ENCODE results near the gene GRIFIN.

GRIFIN gene

GRCh38 chr7:2512713-2513112, 36.5 kb upstream of the GRIFIN start:
- no peak for DNase-seq (ENCODE audit: low read depth in 2 of 2)

GRCh38 chr7:2512179-2512661, 36.0 kb upstream of the GRIFIN start:
- DNase-seq (ENCODE audit: low read depth in 2 of 2): no peak

GRCh38 chr7:2511769-2512168, 35.6 kb upstream of the GRIFIN start:
- no peak for DNase-seq (ENCODE audit: low read depth in 2 of 2)

DNA sequence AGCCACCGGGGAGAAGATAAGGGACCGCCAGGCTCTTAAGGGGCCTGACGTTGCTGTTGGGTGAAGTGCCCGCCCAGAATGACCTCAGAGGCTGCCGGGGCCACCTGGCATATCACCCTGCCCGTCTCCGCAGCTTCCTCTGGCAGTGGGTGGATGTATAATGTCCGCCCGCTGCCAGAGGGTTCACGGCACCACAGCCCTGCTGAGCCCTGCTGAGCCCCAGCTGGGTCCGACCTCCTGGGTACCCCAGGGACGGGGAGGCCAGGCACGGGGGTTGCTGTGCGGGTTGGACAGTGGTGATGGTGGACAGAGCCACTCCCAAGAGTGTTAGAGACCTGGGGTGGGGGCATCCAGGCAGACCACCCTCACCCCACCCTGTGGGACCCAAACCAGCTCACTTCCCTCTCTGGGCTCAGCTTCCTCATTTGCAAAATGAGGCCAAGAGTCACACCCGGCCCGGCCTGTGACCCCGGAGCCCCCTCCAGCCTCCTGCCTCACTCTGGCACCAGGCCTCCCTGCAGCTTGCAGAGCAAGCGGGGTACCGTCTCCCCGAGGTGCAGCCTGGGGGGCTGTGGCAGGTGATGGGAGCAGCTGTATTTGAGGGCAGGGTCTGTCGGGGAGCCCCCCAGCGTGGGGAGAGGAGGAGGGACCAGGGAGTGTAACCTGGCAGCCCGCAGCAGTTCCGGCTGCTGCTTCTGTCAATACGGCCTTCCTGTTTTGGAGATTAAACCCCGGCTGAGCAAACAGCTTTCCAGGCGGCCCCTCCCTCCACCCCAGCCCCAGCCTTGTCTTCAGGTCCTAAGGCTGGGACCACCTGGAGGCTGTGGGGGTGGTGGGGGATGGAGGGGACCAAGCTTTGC, 34.9 kb upstream of the GRIFIN start:
- no peak for DNase-seq (ENCODE audit: low read depth in 2 of 2)

- no peak for DNase-seq (ENCODE audit: low read depth in 2 of 2)
Measured at GRCh38 chr7:2510130-2510776, 34.1 kb upstream of the GRIFIN start.

- no peak for DNase-seq (ENCODE audit: low read depth in 2 of 2)
Measured at GRCh38 chr7:2509298-2509906, 33.2 kb upstream of the GRIFIN start.

DNA sequence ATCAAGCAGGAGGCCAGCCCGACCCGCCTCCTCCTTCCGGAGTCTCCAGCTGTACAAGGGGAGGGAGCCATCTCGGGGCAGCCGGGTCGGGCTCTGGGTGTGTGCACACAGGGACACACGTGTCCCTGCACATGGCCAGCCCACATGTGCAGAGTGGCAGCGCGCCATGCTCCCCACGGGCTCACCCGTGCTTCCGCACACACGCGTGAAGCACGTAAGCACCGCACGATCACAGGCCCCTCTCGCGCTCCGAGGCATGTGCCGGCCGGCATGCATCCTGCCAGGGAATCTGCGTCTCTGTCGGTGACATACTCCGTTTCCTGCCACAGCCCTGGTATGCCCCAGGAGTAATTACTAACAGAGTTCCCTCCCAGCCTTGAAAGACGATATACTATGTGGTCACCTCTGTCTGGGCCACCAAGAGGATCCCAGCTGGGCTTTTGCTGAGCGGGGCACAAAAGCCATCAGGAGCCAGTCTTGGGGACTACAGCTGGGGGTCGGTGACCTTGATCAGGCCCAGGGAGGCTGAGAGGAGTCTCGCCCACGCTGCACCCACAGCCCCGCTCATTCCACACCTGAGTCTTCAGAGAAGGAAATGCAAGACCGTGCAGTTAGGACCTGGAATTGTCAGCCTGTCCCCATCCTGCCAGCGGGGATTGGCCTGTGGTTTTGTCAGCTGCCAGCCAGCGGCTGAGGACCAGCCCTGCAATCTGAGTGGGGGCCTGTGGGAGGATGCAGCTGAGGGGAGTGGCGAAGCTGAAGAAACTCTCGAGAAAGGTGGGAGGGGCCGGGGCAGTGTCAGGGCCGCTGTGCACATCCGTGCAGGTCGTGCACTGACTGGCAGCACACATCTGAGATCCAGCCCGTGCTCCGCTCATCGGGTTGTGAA, 32.4 kb upstream of the GRIFIN start:
- DNase-seq (ENCODE audit: low read depth in 2 of 2): peak in 1 of 2 donors; percentile 37

DNA sequence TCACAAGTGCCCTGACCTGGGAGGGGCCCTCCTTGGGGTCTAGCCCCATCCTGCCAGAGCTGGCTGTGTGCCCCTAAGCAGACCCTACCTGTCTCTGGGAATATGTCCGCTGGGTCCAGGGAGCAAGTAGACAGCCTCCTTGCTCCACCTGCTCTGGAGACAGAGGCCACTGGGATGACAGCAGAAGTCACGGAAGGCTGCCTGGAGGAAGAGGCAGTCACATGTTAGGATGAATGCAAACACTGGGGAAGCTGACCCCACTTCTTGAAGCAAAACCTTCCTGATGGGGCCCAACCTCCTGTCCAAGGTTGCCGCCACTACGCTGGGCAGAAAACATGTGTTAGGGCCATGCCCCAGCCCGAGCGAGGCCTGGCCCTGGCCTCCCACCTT, 31.7 kb upstream of the GRIFIN start:
- DNase-seq (ENCODE audit: low read depth in 2 of 2): no peak

GRCh38 chr7:2507208-2507916, 31.2 kb upstream of the GRIFIN start:
- DNase-seq (ENCODE audit: low read depth in 2 of 2): no peak

GRCh38 chr7:2505401-2505800, 29.2 kb upstream of the GRIFIN start:
- no peak for DNase-seq (ENCODE audit: low read depth in 2 of 2)

GRCh38 chr7:2504889-2505375, 28.7 kb upstream of the GRIFIN start:
- DNase-seq (ENCODE audit: low read depth in 2 of 2): no peak

DNA sequence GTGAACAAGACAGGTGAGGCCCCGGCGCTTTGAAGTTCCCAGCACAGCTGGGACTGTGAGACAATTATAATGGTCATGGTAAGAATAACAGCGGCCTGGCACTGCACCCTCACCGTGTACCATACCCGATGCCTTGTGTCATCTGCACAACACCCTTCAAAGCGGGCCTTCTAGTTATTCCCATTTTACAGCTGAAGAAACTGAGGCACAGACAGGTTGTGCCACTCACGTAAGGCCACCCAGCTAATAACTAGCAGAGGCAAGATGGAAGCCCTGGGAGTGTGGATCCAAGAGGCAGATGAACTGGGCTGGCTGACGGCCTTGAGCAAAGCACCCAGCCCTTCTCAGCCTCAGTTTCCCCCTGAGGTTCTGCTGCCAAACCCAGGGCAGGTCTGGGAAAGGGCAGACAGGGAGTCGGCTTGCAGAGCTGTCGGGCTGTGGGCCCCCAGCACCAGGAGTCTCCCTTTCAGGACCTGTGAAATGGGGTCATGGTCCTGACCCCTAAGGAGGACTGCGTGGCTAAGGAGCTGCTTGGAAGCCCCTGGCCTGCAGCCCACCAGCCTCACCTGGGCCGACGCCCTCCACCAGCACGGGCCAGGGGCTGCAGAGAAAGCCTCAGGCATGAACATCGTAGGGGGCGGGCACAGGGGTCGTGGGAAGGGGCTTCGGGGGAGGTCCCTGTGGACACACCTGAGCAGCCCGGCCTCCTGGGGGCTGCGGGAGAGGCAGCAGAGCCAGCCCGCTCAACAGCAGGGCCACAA, 28.1 kb upstream of the GRIFIN start:
- no peak for DNase-seq (ENCODE audit: low read depth in 2 of 2)

DNA sequence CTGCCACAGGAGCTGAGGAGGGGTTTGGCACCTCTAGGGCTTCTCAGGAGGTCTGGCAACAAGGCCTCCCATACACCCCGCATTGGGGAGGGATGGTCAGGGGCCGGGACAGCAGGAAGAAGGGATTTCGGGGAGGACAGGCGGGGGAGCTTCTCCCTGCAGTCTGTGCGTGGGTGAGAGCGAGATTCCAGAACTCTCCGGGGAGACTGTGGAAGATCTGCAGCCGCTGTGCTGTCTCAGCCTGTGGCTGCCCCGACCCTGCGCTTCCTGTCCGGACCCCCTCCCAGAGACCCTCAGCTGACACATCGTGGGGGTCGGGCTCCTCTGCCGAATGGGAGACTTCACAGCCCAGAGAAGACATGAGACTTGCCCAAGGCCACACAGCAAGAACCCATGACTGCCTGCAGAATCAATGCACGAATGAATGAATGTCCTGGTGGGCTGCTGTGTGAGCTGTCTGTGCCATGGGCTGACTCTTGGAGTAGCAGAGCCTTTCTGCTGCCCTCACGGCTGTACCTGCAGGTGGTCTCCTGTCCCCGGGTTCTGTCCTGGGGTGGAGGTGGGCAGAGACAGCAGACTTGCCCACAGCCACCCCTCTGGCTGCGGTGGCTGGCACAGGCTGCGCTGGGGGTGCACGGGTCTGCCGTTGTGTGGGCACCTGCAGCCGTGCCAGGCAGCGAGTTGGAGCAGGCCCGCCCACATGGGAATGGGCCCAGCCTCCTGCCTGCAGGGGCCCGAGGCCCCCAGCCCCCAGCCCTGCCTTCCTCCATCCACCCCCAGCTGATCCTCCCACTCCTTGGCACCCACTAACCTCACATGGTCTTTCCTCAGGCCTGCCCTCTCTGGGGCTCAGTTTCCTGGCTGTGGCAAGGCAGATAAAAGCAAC, 27.1 kb upstream of the GRIFIN start:
- DNase-seq (ENCODE audit: low read depth in 2 of 2): no peak

GRCh38 chr7:2502647-2502966, 26.4 kb upstream of the GRIFIN start:
- DNase-seq (ENCODE audit: low read depth in 2 of 2): no peak

DNA sequence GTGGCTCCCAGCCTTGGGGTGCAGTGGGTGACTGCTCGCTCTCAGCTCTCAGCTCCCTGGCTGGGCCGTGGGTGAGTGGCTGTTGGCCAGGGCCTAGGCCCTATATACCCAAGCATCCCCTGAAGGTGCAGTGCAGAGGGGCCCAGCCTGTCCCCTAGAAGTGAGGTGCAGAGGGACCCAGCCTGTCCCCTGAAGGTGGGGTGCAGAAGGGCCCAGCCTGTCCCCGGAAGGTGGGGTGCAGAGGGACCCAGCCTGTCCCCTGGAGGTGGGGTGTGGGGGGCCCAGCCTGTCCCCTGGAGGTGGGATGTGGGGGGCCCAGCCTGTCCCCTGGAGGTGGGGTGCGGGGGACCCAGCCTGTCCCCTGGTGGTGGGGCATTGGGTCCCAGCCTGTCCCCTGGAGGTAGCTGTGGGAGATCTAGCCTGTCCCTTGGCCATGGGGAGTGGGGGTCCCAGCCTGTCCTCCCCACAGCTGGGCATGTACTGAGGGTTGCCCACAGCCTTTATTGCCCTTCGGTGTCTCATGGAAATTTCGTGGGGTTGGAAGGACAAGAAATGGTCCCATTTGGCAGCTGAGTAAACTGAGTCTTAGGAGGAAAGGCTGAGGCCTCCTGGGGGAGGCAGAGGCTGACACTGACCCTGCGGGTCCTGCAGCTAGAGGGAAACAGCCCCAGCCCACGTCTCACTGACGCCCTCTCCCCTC, 25.9 kb upstream of the GRIFIN start:
- no peak for DNase-seq (ENCODE audit: low read depth in 2 of 2)

DNA sequence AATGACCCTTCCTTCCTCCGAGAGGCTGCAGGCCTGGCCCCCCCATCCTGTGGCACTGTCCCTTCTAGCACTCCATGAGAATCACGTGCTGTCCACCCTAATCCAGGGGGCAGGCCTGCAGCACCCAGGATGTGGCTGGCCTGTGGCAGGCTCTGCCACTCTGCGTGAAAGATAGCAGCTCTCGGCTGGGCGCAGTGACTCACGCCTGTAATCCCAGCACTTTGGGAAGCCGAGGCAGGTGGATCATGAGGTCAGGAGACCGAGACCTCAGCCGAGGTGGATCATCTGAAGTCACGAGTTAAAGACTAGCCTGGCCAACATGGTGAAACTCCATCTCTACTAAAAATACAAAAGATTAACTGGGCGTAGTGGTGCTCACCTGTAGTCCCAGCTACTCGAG, 24.5 kb upstream of the GRIFIN start:
- no peak for DNase-seq (ENCODE audit: low read depth in 2 of 2)

- DNase-seq (ENCODE audit: low read depth in 2 of 2): no peak
Measured at GRCh38 chr7:2499719-2500430, 23.7 kb upstream of the GRIFIN start.

DNA sequence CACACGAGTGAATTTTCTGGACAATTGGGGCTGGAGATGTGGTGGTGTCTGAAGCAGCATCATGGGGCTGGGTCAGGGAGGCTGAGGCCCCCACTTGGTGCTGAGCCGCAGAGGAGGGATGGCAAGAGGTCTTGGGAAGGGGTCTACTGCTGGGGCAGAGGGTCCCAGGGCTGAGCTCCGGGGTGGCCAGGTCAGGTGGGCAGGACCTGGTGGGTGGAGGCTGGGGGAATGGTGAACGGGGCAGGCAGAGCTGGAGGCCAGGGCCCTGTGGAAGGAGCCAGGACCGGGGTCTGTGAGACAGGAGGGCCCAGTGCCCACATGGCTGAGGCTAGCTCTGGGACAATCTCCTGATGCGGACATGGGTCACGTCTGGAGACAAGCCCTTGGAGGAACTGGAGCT, 23.0 kb upstream of the GRIFIN start:
- no peak for DNase-seq (ENCODE audit: low read depth in 2 of 2)

Data from stimulated activated CD8-positive, alpha-beta memory T cell treated with anti-CD3 and anti-CD28 coated beads, Interleukin-7, amount 100 ng/mL, for 1 hour (primary cell).